ENCODE measurements around the gene IL23R. TPM values are rescaled to one million over a fixed set of nuclear protein-coding genes. Genes with fewer than 3 reads are reported as not detected.

IL23R gene
- total and polyA plus RNA-seq, 2 of the 13 experiments (the other 11 are each of a cell fraction or from before 2014, with no cell fraction given) = not detected

DNA sequence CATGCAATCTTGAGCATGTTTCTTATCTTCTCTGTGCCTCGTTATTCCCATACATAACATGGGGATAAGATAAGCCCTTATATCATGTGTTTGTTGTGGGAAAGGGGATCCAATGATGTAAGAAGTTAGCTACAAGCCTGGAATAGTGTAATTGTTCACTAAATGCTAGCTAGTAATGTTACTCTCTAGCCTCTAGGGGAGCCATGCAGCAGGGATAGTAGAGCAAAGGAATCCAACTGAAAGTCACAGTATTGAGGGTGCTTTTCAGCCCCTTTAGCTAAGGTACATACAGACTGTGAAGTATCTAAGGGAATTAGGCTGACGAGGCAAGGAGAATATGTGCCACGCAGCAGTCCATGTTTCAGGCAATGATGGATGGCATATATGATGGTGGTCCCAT lies 46.9 kb downstream of the IL23R start:
- no TSS peak for BruUV-seq (replicated peaks)
- CTCF ChIA-PET (ENCODE audit: low intra/inter-chr PET ratio, low total read pairs) = interaction anchor here (2.6 kb wide), 1 partner anchor 288 kb away, joined by 17 read pairs; no protein-coding TSS in a partner anchor
- intact Hi-C loops (cut with micrococcal nuclease; ENCODE audit: unreplicated experiment) = loop anchor here (1.0 to 5.0 kb wide), 3 partner anchors 216 to 448 kb away; no protein-coding TSS in a partner anchor
- no peak for TF ChIP-seq NFATC3 (CRISPR knock-in tag; IDR thresholded peaks at IDR 0.05)
- TF ChIP-seq AKAP8 (CRISPR knock-in tag; IDR thresholded peaks at IDR 0.05) = no peak
- TF ChIP-seq HNRNPLL (IDR thresholded peaks at IDR 0.05; ENCODE audit: low read depth, low read length, poor library complexity, severe bottlenecking) = no peak
- TF ChIP-seq ZNF121 (CRISPR knock-in tag; IDR thresholded peaks at IDR 0.05) = no peak
- no peak for TF ChIP-seq FOSL2 (CRISPR knock-in tag; IDR thresholded peaks at IDR 0.05)
- no peak for TF ChIP-seq ZSCAN30 (CRISPR knock-in tag; IDR thresholded peaks at IDR 0.05)
- TF ChIP-seq STAG1 (CRISPR knock-in tag; IDR thresholded peaks at IDR 0.05) = peak; percentile 30; the same call in 1 of the 2 replicates
- no peak for TF ChIP-seq ZNF747 (CRISPR knock-in tag; IDR thresholded peaks at IDR 0.05; ENCODE audit: borderline replicate concordance)
- TF ChIP-seq, protein P1, sequence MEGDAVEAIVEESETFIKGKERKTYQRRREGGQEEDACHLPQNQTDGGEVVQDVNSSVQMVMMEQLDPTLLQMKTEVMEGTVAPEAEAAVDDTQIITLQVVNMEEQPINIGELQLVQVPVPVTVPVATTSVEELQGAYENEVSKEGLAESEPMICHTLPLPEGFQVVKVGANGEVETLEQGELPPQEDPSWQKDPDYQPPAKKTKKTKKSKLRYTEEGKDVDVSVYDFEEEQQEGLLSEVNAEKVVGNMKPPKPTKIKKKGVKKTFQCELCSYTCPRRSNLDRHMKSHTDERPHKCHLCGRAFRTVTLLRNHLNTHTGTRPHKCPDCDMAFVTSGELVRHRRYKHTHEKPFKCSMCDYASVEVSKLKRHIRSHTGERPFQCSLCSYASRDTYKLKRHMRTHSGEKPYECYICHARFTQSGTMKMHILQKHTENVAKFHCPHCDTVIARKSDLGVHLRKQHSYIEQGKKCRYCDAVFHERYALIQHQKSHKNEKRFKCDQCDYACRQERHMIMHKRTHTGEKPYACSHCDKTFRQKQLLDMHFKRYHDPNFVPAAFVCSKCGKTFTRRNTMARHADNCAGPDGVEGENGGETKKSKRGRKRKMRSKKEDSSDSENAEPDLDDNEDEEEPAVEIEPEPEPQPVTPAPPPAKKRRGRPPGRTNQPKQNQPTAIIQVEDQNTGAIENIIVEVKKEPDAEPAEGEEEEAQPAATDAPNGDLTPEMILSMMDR (CRISPR knock-in tag; IDR thresholded peaks at IDR 0.05) = peak; percentile 43; the same call in 1 of the 2 replicates
- no peak for TF ChIP-seq NFE2L1 (CRISPR knock-in tag; IDR thresholded peaks at IDR 0.05; ENCODE audit: borderline replicate concordance)
- TF ChIP-seq ZNF124 (CRISPR knock-in tag; IDR thresholded peaks at IDR 0.05) = no peak
- TF ChIP-seq ZBTB40 (IDR thresholded peaks at IDR 0.05) = no peak
- no peak for TF ChIP-seq ZBTB40 (CRISPR knock-in tag; IDR thresholded peaks at IDR 0.05)

More for the DNA sequence above, 46.9 kb downstream of the IL23R start:
- Histone ChIP-seq H2AFZ (ENCODE audit: low read length) (no peak overlapping the region), H3K4me2 (ENCODE audit: low read depth, low read length) (no peak overlapping the region), H3K4me1 (ENCODE audit: insufficient read depth, low read length) (no peaks in the 10 kb centered on the region), H3K79me2 (ENCODE audit: insufficient read depth, low read length) (no peaks in the 10 kb centered on the region), H3K27me3 (ENCODE audit: control insufficient read depth in 1 of 2, insufficient read depth in 2 of 2, low read length in 2 of 2) (no peaks in the 10 kb centered on the region), H4K20me1 (ENCODE audit: insufficient read depth, low read length) (no peaks in the 10 kb centered on the region), H3K27ac (ENCODE audit: extremely low read length, insufficient read depth, low read length) (no peak overlapping the region), H3K36me3 (replicated peaks in 1 of 2; ENCODE audit: control insufficient read depth in 1 of 2, insufficient read depth in 2 of 2, low read length in 2 of 2) (no peaks in the 10 kb centered on the region), H3K4me3 (replicated peaks in 1 of 3; ENCODE audit: insufficient read depth in 1 of 3, low read depth in 2 of 3, low read length in 3 of 3) (no peak overlapping the region), H3K9ac (ENCODE audit: insufficient read depth, low read depth, low read length) (no peak overlapping the region), H3K9me3 (ENCODE audit: low read length) (no peaks in the 10 kb centered on the region)
- in situ Hi-C loops (cut with HindIII; ENCODE audit: extremely low pct_ligation_motif_present, low pct_unique_long_range_greater_than_20kb) = loop anchor here (5.0 kb wide), 1 partner anchor 289 kb away; no protein-coding TSS in a partner anchor
- POLR2A ChIA-PET = no interaction called here
- FAIRE-seq (peak; percentile 56), ATAC-seq (peak; percentile 94), DNase-seq (ENCODE audit: low spot score) (peak; percentile 36)
- 0% methylated on average over 3 of the region's 3 CpGs for WGBS (ENCODE audit: low lambda C conversion rate)
